ENCODE data around the gene SERPINC1. TPM values are rescaled to one million over a fixed set of nuclear protein-coding genes. Genes with fewer than 3 reads are reported as not detected.
A peak's percentile ranks its signal among the peaks of the same experiment; 100 is the strongest.

Gene SERPINC1
- total and polyA plus RNA-seq, 10 of the 15 experiments (the other 5 are each of a cell fraction or from before 2014, with no cell fraction given) = 0.11 to 0.44 TPM; not detected in 8

GRCh38 chr1:173870252-173871075 is 46.7 kb downstream of the SERPINC1 start (continued):
- TF ChIP-seq ZBTB40 (IDR thresholded peaks at IDR 0.05; ENCODE audit: borderline replicate concordance) (no peak), POLR2AphosphoS5 (IDR thresholded peaks at IDR 0.05; ENCODE audit: low read length) (peak; percentile 49; the same call in 1 of the 2 replicates), ZNF592 (IDR thresholded peaks at IDR 0.05) (no peak), USF2 (IDR thresholded peaks at IDR 0.05; ENCODE audit: borderline replicate concordance, low read depth, low read length) (peak; percentile 25; the same call in 1 of the 2 replicates), CBX3 (IDR thresholded peaks at IDR 0.05; ENCODE audit: borderline replicate concordance, low read depth) (no peak), TCF3 (IDR thresholded peaks at IDR 0.05; ENCODE audit: borderline replicate concordance, insufficient read depth, low read depth, low read length) (no peak), CREB1 (IDR thresholded peaks at IDR 0.05; ENCODE audit: low read depth) (no peak), HCFC1 (IDR thresholded peaks at IDR 0.05; ENCODE audit: low read length) (no peak)
- TF ChIP-seq, protein P1, sequence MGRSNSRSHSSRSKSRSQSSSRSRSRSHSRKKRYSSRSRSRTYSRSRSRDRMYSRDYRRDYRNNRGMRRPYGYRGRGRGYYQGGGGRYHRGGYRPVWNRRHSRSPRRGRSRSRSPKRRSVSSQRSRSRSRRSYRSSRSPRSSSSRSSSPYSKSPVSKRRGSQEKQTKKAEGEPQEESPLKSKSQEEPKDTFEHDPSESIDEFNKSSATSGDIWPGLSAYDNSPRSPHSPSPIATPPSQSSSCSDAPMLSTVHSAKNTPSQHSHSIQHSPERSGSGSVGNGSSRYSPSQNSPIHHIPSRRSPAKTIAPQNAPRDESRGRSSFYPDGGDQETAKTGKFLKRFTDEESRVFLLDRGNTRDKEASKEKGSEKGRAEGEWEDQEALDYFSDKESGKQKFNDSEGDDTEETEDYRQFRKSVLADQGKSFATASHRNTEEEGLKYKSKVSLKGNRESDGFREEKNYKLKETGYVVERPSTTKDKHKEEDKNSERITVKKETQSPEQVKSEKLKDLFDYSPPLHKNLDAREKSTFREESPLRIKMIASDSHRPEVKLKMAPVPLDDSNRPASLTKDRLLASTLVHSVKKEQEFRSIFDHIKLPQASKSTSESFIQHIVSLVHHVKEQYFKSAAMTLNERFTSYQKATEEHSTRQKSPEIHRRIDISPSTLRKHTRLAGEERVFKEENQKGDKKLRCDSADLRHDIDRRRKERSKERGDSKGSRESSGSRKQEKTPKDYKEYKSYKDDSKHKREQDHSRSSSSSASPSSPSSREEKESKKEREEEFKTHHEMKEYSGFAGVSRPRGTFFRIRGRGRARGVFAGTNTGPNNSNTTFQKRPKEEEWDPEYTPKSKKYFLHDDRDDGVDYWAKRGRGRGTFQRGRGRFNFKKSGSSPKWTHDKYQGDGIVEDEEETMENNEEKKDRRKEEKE (IDR thresholded peaks at IDR 0.05) = no peak
- TF ChIP-seq, protein P2, sequence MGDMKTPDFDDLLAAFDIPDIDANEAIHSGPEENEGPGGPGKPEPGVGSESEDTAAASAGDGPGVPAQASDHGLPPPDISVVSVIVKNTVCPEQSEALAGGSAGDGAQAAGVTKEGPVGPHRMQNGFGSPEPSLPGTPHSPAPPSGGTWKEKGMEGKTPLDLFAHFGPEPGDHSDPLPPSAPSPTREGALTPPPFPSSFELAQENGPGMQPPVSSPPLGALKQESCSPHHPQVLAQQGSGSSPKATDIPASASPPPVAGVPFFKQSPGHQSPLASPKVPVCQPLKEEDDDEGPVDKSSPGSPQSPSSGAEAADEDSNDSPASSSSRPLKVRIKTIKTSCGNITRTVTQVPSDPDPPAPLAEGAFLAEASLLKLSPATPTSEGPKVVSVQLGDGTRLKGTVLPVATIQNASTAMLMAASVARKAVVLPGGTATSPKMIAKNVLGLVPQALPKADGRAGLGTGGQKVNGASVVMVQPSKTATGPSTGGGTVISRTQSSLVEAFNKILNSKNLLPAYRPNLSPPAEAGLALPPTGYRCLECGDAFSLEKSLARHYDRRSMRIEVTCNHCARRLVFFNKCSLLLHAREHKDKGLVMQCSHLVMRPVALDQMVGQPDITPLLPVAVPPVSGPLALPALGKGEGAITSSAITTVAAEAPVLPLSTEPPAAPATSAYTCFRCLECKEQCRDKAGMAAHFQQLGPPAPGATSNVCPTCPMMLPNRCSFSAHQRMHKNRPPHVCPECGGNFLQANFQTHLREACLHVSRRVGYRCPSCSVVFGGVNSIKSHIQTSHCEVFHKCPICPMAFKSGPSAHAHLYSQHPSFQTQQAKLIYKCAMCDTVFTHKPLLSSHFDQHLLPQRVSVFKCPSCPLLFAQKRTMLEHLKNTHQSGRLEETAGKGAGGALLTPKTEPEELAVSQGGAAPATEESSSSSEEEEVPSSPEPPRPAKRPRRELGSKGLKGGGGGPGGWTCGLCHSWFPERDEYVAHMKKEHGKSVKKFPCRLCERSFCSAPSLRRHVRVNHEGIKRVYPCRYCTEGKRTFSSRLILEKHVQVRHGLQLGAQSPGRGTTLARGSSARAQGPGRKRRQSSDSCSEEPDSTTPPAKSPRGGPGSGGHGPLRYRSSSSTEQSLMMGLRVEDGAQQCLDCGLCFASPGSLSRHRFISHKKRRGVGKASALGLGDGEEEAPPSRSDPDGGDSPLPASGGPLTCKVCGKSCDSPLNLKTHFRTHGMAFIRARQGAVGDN (IDR thresholded peaks at IDR 0.05) = no peak; the same call in 1 of the 2 replicates

Data from GM12878 (cell line).